Prostate gland (tissue), 2 donors: Measurements from ENCODE around the gene TMEM255A.
"Not testable (repeated sequence)": the region's sequence is repeated elsewhere in the genome, so short reads cannot be mapped to it uniquely, and the experiment has no call there.

Source experiments
- POLR2A ChIP-seq: fragments of 450-650 bp; IDR thresholded peaks from one replicate; pipeline ENCODE4 v1.6.1; 2016; ENCODE audit warnings: antibody characterized with exemption, mild to moderate bottlenecking
- TF ChIP-seq, protein P1 (sequence below), 4 experiments: fragments of 200-600 bp in 2 of 4; fragments of 450-650 bp in 2 of 4; sonication (generic) in 2 of 4; IDR thresholded peaks; 1 replicate in 3 of 4; 2 replicates in 1 of 4; pipeline ENCODE4 v1.5.1; 2016 to 2019; ENCODE audit warnings: antibody characterized with exemption in 4 of 4, mild to moderate bottlenecking in 2 of 4, moderate library complexity in 2 of 4

DNA sequence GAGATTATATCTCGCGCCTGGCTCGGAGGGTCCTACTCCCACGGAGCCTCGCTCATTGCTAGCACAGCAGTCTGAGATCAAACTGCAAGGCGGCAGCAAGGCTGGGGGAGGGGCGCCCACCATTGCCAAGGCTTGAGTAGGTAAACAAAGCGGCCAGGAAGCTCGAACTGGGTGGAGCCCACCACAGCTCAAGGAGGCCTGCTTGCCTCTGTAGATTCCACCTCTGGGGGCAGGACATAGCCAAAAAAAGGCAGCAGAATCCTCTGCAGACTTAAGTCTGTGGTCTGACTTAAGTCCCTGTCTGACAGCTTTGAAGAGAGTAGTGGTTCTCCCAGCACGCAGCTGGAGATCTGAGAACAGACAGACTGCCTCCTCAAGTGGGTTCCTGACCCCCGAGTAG lies 33.3 kb upstream of the TMEM255A start:
- TF ChIP-seq, protein P1, sequence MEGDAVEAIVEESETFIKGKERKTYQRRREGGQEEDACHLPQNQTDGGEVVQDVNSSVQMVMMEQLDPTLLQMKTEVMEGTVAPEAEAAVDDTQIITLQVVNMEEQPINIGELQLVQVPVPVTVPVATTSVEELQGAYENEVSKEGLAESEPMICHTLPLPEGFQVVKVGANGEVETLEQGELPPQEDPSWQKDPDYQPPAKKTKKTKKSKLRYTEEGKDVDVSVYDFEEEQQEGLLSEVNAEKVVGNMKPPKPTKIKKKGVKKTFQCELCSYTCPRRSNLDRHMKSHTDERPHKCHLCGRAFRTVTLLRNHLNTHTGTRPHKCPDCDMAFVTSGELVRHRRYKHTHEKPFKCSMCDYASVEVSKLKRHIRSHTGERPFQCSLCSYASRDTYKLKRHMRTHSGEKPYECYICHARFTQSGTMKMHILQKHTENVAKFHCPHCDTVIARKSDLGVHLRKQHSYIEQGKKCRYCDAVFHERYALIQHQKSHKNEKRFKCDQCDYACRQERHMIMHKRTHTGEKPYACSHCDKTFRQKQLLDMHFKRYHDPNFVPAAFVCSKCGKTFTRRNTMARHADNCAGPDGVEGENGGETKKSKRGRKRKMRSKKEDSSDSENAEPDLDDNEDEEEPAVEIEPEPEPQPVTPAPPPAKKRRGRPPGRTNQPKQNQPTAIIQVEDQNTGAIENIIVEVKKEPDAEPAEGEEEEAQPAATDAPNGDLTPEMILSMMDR (IDR thresholded peaks at IDR 0.05), result not testable (repeated sequence)
- TF ChIP-seq POLR2A, result not testable (repeated sequence)
